GM12878 (cell line): ENCODE data around the gene CCNI. TPM values are rescaled to one million over a fixed set of nuclear protein-coding genes. Genes with fewer than 3 reads are reported as not detected.

Experiments
- ETV6 ChIP-seq, 2 experiments: fragments of 450-650 bp in 1 of 2; IDR thresholded peaks in 1 of 2; conservative IDR thresholded peaks in 1 of 2; 2 replicates each; pipeline ENCODE4 v1.6.1; 2014; ENCODE audit warnings: antibody characterized with exemption in 1 of 2, borderline replicate concordance in 1 of 2, low read depth in 1 of 2, mild to moderate bottlenecking in 1 of 2, moderate library complexity in 1 of 2
- GATAD2B ChIP-seq: fragments of 450-650 bp; conservative IDR thresholded peaks from 2 replicates; pipeline ENCODE4 v1.6.1; 2017; ENCODE audit warnings: low read depth, mild to moderate bottlenecking, moderate library complexity
- HSF1 ChIP-seq: fragments of 150-350 bp; IDR thresholded peaks from 2 replicates; pipeline ENCODE4 v1.6.1; 2014; ENCODE audit warnings: mild to moderate bottlenecking, low read depth, low read length
- IRF4 ChIP-seq: IDR thresholded peaks from 2 replicates; pipeline ENCODE4 v1.6.1; 2011; ENCODE audit warnings: low read depth, low read length
- RELB ChIP-seq: fragments of 450-650 bp; IDR thresholded peaks from 2 replicates; pipeline ENCODE4 v1.6.1; 2017; ENCODE audit warnings: low read depth, mild to moderate bottlenecking, moderate library complexity
- SMAD1 ChIP-seq: fragments of 450-650 bp; IDR thresholded peaks from 2 replicates; pipeline ENCODE4 v1.6.1; 2018; ENCODE audit warnings: mild to moderate bottlenecking, low read depth; ENCODE audit not compliant: partially characterized antibody
- TARDBP ChIP-seq: IDR thresholded peaks from 2 replicates; pipeline ENCODE4 v1.6.1; 2016; ENCODE audit warnings: borderline replicate concordance
- TCF7 ChIP-seq: IDR thresholded peaks from 2 replicates; pipeline ENCODE4 v1.6.1; 2014; ENCODE audit warnings: antibody characterized with exemption, borderline replicate concordance
- ZBED1 ChIP-seq: IDR thresholded peaks from 2 replicates; pipeline ENCODE4 v1.6.1; 2016; ENCODE audit warnings: borderline replicate concordance
- polyA plus RNA-seq, 11 experiments: library from polyadenylated mRNA; depleted of rRNA in 4 of 11; unstranded in 6 of 11; stranded (reverse) in 5 of 11; fragments of >200 nt; fragmentation: Nextera tagmentation in 4 of 11; fragmentation: Illumina TruSeq in 1 of 11; extraction: Ambion mirVana in 4 of 11; extraction: Trizol in 1 of 11; gene quantifications; 1 replicate in 1 of 11; 2 replicates in 10 of 11; pipeline versions ENCODE4 v1.2.1 to v1.2.3, GENCODE V29; 2011 to 2016; ENCODE audit warnings: inconsistent platforms in 2 of 11, missing spikeins in 2 of 11, low read depth in 1 of 11
- total RNA-seq, 4 experiments: library from RNA; depleted of rRNA in 3 of 4; stranded (reverse); fragments of >200 nt in 3 of 4; fragmentation: Illumina TruSeq in 1 of 4; extraction: Trizol in 1 of 4; gene quantifications; 2 replicates each; pipeline versions ENCODE4 v1.2.1 to v1.2.3, GENCODE V29; 2013 to 2021
- TF ChIP-seq, protein P1 (sequence below): fragments of 450-650 bp; IDR thresholded peaks from 2 replicates; pipeline ENCODE4 v1.6.1; 2017; ENCODE audit warnings: antibody characterized with exemption, mild to moderate bottlenecking, moderate library complexity

Gene CCNI
- total and polyA plus RNA-seq, 10 of the 15 experiments (the other 5 are each of a cell fraction or from before 2014, with no cell fraction given) = 70.6 to 178 (median 105) TPM

DNA sequence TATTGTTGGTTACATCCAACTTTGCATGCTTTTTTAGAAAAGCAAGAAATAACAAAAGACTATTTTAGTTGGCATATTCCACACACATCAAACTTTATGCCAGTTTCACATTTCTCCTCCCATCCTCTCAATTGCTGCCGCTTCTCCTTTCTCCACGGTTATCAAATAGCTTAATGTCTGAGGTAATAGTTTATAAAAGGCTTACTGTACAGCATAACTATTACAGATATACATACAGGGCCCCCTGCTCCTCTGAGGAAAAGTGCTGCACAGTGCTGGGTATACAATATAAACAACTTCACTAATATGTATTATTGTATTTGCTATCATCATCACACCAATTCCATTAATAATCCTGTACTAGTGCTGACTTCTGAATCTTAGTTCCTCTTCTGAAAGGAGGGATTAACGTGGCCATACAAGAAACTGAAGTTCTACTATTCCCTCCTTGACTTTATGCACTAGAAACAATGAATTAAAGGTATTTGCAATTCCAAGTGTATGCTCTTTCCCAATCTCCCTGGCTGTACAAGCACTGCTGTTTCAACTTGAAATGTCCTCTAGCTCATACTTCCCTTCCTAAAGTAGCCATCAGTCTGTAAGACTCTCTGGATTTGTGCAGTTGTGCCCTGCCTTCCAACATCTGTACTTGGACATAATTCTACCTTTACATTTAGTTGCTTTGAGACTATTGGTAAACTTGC lies 2.5 kb downstream of the CCNI start (continued):
- TF ChIP-seq, protein P1, sequence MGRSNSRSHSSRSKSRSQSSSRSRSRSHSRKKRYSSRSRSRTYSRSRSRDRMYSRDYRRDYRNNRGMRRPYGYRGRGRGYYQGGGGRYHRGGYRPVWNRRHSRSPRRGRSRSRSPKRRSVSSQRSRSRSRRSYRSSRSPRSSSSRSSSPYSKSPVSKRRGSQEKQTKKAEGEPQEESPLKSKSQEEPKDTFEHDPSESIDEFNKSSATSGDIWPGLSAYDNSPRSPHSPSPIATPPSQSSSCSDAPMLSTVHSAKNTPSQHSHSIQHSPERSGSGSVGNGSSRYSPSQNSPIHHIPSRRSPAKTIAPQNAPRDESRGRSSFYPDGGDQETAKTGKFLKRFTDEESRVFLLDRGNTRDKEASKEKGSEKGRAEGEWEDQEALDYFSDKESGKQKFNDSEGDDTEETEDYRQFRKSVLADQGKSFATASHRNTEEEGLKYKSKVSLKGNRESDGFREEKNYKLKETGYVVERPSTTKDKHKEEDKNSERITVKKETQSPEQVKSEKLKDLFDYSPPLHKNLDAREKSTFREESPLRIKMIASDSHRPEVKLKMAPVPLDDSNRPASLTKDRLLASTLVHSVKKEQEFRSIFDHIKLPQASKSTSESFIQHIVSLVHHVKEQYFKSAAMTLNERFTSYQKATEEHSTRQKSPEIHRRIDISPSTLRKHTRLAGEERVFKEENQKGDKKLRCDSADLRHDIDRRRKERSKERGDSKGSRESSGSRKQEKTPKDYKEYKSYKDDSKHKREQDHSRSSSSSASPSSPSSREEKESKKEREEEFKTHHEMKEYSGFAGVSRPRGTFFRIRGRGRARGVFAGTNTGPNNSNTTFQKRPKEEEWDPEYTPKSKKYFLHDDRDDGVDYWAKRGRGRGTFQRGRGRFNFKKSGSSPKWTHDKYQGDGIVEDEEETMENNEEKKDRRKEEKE = no peak
- TF ChIP-seq TCF7 (no peak), SMAD1 (no peak), HSF1 (no peak), RELB (no peak), TARDBP (no peak), ZBED1 (no peak), GATAD2B (no peak), ETV6 (conservative IDR thresholded peaks at IDR 0.05 in 1 of 2, IDR thresholded peaks at IDR 0.05 in 1 of 2; ENCODE audit: borderline replicate concordance in 1 of 2, low read depth in 1 of 2) (no peak), IRF4 (no peak)
